Measurements from ENCODE around the gene RALBP1.

DNA sequence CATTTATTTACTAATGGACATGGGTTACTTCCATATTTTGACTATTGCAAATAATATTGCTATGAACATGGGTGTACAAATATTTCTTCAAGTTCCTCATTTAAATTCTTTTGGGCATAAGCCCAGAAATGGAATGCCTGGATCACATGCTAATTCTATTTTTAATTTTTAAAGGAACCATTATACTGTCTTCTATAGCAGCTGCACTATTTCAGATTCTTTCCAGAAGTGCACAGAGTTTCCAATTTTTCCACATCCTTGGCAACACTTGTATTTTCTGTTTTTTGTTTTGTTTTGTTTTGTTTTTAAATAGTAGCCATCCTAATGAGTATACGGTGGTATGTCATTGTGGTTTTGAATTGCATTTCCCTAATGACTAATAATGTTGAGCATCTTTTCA lies 8.5 kb upstream of the RALBP1 start:
- TF ChIP-seq, protein P1, sequence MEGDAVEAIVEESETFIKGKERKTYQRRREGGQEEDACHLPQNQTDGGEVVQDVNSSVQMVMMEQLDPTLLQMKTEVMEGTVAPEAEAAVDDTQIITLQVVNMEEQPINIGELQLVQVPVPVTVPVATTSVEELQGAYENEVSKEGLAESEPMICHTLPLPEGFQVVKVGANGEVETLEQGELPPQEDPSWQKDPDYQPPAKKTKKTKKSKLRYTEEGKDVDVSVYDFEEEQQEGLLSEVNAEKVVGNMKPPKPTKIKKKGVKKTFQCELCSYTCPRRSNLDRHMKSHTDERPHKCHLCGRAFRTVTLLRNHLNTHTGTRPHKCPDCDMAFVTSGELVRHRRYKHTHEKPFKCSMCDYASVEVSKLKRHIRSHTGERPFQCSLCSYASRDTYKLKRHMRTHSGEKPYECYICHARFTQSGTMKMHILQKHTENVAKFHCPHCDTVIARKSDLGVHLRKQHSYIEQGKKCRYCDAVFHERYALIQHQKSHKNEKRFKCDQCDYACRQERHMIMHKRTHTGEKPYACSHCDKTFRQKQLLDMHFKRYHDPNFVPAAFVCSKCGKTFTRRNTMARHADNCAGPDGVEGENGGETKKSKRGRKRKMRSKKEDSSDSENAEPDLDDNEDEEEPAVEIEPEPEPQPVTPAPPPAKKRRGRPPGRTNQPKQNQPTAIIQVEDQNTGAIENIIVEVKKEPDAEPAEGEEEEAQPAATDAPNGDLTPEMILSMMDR (IDR thresholded peaks at IDR 0.05; ENCODE audit: low read depth, low read length): no peak
- no peak for TF ChIP-seq POLR2A (IDR thresholded peaks at IDR 0.05; ENCODE audit: extremely low read depth, insufficient read length)
